Smooth muscle cell of the brain vasculature (primary cell): ENCODE data around the gene MTA3.
"Not testable (repeated sequence)": the region's sequence is repeated elsewhere in the genome, so short reads cannot be mapped to it uniquely, and the experiment has no call there.

ENCODE experiments used
- DNase-seq: peaks from one replicate; pipeline ENCODE4 v3.0.0-alpha.2; 2012; ENCODE audit warnings: low read depth, low spot score

The MTA3 gene

GRCh38 chr2:42568401-42569115 is at the start of gene MTA3:
TSS of gene MTA3 (plus strand) at chr2:42568632. CDS start at chr2:42568746, 114 bp downstream.
- DNase-seq, result no peak

DNA sequence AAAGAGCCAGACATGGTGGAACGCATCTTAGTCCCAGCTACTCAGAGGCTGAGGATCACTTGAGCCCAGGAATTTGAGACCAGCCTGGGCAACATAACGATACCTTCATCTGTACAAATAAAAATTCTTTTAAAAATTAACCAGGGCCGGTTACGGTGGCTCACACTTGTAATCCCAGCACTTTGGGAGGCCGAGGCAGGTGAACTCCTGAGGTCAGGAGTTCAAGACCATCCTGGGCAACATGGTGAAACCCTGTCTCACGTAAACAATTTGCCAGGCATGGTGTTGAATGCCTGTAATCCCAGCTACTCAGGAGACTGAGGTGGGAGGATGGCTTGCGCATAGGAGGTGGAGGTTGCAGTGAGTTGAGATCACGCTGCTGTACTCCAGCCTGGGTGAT is 48.8 kb upstream of the MTA3 start:
- DNase-seq, result no peak

DNA sequence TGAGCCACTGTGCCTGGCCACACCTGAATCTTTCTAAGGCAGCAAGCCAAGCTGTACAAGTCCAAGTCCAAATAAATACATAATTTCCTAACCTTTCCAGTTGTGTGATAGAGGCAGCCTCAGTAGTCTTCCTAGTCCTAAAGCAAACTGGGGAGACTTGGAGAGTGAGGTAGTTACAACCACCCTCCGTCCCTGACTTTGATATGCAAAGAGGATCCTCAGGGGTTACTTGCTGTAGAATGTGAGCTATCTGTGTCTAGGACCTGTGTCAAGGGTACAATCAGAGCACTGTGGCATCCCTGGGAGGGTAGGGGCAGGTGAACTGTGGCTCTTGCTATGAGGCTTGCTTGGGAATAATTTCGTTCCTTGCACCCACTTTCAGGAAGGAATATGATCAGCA is 46.4 kb upstream of the MTA3 start:
- DNase-seq, result no peak

GRCh38 chr2:42523341-42523740 is 45.1 kb upstream of the MTA3 start:
- DNase-seq, result no peak

DNA sequence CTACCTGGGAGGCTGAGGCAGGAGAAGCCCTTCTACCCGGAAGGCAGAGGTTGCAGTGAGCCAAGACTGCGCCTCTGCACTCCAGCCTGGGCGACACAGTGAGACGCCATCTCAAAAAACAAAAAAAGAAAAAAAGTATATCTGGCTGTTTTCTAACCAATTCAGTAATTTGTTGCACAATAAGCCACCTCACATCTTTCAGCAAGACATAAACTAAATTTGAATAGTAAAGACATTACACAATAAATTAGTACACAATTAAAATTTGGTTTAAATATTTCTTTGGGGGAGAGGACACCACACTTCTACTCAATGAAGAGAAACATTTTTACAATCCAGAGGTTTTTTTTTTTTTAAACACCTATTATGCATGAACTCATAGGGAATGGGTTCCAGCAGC is 36.0 kb upstream of the MTA3 start:
- DNase-seq, result no peak

DNA sequence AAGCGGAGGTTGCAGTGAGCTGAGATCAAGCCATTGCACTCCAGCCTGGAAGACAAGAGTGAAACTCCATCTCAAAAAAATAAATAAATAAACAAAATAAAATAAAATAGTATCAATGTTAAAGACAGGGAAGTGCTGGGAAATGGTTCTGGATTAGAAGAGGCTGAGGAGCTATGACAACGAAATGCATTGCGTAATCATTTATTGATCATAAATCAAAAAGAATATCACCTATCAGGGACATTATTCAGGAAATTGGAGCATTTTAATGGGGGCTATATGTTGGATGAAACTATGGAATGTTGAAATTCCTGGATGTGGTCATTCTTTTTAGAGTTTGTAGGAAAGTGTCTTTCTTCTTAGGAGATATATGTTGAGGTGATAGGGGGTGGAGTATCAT is 30.9 kb upstream of the MTA3 start:
- DNase-seq, result no peak

DNA sequence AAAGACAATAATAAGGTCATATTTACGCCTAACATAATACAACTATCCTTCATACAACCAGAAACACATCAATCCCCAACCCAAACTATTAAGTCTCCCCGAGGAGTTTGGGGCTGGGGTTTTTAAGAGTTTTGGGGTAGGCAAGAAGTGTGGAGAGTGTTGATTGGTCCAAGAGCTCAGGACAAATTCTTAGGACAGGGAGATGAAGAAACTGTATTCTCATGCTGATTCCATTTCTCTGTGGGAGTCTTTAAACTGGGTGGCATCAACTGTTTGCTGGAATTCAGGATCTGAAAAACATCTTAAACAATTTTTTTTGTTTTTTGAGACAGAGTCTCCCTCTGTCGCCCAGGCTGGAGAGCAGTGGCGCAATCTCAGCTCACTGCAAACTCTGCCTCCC is 25.6 kb upstream of the MTA3 start:
- no peak for DNase-seq

DNA sequence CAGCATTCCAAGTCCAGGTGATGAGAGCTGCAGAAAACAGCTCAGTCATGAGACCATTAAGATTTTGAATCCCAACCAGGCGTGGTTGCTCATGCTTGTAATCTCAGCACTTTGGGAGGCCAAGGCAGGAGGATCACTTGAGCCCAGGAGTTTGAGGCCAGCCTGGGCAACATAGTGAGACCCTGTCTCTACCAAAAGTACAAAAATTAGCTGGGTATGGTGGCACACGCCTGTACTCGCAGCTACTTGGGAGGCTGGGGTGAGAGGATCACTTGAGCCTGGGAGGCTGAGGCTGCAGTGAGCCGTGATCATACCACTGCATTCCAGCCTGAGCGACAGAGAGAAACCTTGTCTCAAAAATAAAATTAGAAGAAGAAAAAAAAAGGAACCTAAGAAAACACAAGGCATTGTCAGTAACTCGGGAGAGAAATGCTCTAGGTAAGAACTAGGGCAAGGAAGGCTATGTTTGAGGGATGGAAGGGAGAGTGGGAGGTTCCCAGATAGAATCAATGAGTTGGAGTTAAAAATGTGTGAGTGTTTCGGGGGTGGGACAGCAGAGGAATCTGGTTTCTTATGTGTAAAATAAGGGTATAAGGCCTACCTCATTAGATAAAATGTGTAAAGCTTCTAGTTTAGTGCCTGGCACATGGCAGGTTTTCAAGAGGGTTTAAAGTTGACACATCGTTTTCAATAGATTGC is 23.3 kb upstream of the MTA3 start:
- DNase-seq, result no peak

- DNase-seq, result no peak
Measured at GRCh38 chr2:42545841-42546390, 22.5 kb upstream of the MTA3 start.

- no peak for DNase-seq
Measured at GRCh38 chr2:42547014-42547413, 21.4 kb upstream of the MTA3 start.

DNA sequence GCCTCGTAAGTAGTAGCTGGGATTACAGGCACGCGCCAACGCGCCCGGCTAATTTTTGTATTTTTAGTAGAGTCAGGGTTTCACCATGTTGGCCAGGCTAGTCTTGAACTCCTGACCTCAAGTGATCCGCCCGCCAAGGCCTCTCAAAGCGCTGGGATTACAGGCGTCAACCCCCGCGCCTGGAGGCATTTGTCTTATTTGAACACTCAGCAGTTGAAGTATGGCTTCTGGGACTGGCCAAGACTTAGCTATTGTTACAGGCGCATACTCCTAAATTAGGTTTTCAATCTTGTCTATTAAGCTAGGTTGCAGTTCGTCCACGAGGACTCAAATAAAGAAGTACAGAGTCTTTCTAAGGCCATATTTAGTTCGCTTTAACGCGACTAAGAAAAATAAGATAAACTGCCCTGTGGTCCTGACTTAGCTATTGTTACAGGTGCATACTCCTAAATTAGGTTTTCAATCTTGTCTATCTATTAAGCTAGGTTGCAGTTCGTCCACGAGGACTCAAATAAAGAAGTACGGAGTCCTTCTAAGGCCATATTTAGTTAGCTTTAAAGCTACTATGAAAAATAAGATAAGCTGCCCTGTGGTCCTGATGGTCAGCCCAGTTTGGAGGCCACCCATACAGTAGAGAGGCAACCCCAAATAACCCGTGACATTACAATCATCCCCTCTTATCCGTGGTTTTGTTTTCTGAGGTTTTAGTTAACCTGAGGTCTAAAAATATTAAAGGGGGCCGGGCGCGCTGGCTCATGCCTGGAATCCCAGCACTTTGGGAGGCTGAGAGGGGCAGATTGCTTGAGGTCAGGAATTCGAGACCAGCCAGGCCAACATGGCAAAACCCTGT is 20.8 kb upstream of the MTA3 start:
- no peak for DNase-seq

GRCh38 chr2:42550870-42551269 is 17.6 kb upstream of the MTA3 start:
- no peak for DNase-seq

- DNase-seq, result no peak
Measured at GRCh38 chr2:42554392-42554791, 14.0 kb upstream of the MTA3 start.

- DNase-seq, result no peak
Measured at GRCh38 chr2:42556315-42556890, 12.0 kb upstream of the MTA3 start.

DNA sequence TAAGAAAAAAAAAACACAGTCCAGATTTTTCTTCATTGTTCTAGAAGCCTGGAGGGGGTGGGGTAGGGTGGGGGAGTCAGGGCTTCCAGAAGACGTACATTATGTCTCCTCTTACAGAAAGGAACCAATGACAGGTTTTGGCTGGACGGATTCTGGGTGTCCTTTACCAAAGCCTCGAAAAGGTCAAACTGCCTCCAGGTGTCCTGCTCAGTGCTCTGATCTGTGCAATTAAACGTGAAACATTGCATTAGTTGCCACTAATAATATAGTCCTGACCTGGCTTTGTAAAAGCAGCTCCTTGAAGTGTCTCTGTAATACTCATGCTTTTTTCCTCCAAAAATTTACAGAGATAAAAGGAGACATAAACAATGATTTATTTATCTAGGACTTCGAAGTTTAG is 11.1 kb upstream of the MTA3 start:
- DNase-seq, result no peak

GRCh38 chr2:42558827-42559226 is 9.6 kb upstream of the MTA3 start:
- DNase-seq, result no peak

DNA sequence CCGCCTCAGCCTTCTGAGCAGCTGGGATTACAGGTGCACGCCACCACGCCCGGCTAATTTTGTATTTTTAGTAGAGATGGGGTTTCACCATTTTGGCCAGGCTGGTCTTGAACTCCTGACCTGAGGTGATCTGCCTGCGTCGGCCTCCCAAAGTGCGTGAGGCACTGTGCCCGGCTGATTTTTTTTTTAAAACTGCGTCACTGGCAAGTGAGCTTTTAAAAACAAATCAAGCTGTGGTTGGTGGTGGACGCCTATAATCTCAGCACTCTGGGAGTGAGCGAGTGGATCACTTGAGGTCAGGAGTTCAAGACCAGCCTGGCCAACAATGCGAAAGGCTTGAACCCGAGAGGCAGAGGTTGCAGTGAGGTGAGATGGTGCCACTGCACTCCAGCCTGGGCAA is 8.3 kb upstream of the MTA3 start:
- not testable (repeated sequence) for DNase-seq

DNA sequence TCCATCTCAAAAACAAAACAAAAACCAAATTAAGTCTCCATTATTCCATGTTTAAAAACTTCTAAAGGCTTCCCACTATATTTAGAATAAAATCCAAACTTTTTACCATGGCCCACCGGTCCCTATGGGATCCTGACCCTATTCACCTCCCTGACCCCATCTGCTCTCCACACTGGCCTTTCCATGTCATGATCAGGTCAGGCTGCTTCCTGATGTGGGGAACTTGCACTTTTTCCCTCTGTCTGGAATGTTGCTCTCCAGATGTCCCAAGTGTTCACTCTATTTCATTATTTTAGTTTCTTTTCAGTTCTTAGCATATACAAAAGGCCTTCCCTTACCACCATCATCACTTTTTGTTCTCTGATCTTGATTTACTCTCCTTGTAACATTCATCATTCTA is 7.5 kb upstream of the MTA3 start:
- DNase-seq, result no peak

- no peak for DNase-seq
Measured at GRCh38 chr2:42562474-42563144, 5.8 kb upstream of the MTA3 start.

DNA sequence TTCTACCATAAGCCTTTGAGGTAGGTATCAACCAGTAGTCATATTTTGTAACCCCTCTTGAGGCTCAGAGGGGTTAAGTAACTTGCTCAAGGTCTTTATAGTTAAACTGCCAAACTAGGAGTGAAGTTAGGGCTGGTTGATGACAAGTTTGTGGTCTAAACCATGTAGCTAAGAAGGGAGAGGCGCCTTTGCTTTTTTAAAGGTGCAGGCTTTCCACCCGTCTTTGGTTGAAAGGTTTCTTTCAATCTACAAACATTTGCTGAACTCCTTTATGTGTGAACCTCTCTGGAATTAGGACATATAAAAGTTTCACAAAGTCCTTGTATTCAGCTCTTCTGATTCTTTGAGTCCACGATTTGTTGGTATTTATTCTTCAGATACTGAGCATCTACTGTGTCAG is 2.4 kb upstream of the MTA3 start:
- DNase-seq, result no peak

GRCh38 chr2:42566837-42567321 is 1.6 kb upstream of the MTA3 start:
- no peak for DNase-seq
